CD8-positive, alpha-beta memory T cell (primary cell): Measurements from ENCODE around the gene PQBP1. TPM values are rescaled to one million over a fixed set of nuclear protein-coding genes. Genes with fewer than 3 reads are reported as not detected.

Experiments used
- CTCF ChIA-PET: fragments of 350-600 bp; sonication (Branson Sonifier 250); formaldehyde crosslinking; loops from one replicate; lab custom pipeline; 2021; ENCODE audit warnings: antibody characterized with exemption; lab: Charles Lee
- POLR2A ChIA-PET: fragments of 350-600 bp; sonication (Branson Sonifier 250); formaldehyde crosslinking; loops from one replicate; lab custom pipeline; 2021; ENCODE audit warnings: antibody characterized with exemption; lab: Charles Lee
- DNase-seq, 5 donors: peaks; one replicate each; pipeline versions ENCODE4 v3.0.0 to v3.0.0-alpha.2; 2020 to 2022; ENCODE audit warnings: mixed read lengths in 1 of 5
- H3K27ac ChIP-seq: one replicate; pipeline ENCODE4 v1.7.0; 2013; ENCODE audit warnings: low read depth, mild to moderate bottlenecking, low read length, moderate library complexity
- H3K27me3 ChIP-seq: 2 replicates; pipeline ENCODE4 v1.7.0; 2013; ENCODE audit warnings: low read length, mild to moderate bottlenecking; ENCODE audit not compliant: insufficient read depth, poor library complexity, severe bottlenecking
- H3K36me3 ChIP-seq: 2 replicates; pipeline ENCODE4 v1.7.0; 2013; ENCODE audit warnings: mild to moderate bottlenecking, low read length, moderate library complexity; ENCODE audit not compliant: insufficient read depth
- H3K4me1 ChIP-seq: 2 replicates; pipeline ENCODE4 v1.7.0; 2013; ENCODE audit warnings: mild to moderate bottlenecking, low read length, moderate library complexity; ENCODE audit not compliant: insufficient read depth
- H3K4me3 ChIP-seq: 2 replicates; pipeline ENCODE4 v1.7.0; 2013; ENCODE audit warnings: mild to moderate bottlenecking, low read length
- H3K9me3 ChIP-seq: 2 replicates; pipeline ENCODE4 v1.7.0; 2013; ENCODE audit warnings: mild to moderate bottlenecking, low read length
- H3K27ac Mint-ChIP-seq, 8 donors: one replicate each; pipeline ENCODE4 v1.8.0; 2020 to 2021; ENCODE audit warnings: mixed read lengths in 8 of 8, mild to moderate bottlenecking in 6 of 8, inconsistent platforms in 3 of 8, moderate library complexity in 3 of 8
- H3K27me3 Mint-ChIP-seq, 2 donors: one replicate each; pipeline ENCODE4 v1.8.0; 2020 to 2021; ENCODE audit warnings: mixed read lengths in 2 of 2, mild to moderate bottlenecking in 1 of 2, moderate library complexity in 1 of 2
- H3K36me3 Mint-ChIP-seq, 3 donors: one replicate each; pipeline ENCODE4 v1.8.0; 2020 to 2021; ENCODE audit warnings: mixed read lengths in 3 of 3, inconsistent platforms in 1 of 3, mild to moderate bottlenecking in 1 of 3
- H3K4me1 Mint-ChIP-seq, 3 donors: one replicate each; pipeline ENCODE4 v1.8.0; 2020 to 2021; ENCODE audit warnings: mixed read lengths in 3 of 3, inconsistent platforms in 1 of 3, mild to moderate bottlenecking in 1 of 3
- H3K4me3 Mint-ChIP-seq, 7 donors: one replicate each; pipeline ENCODE4 v1.8.0; 2020 to 2021; ENCODE audit warnings: mixed read lengths in 7 of 7, mild to moderate bottlenecking in 6 of 7, moderate library complexity in 4 of 7, inconsistent platforms in 2 of 7
- H3K9me3 Mint-ChIP-seq, 5 donors: one replicate each; pipeline ENCODE4 v1.8.0; 2020 to 2022; ENCODE audit warnings: mixed read lengths in 5 of 5, mild to moderate bottlenecking in 3 of 5, moderate library complexity in 2 of 5, inconsistent platforms in 1 of 5
- polyA plus RNA-seq: library from polyadenylated mRNA; unstranded; fragments of 300-500 nt; fragmentation: Illumina TruSeq; gene quantifications from one replicate; pipeline ENCODE4 v1.2.3, GENCODE V29; 2021
- total RNA-seq, 2 experiments: library from RNA; stranded (reverse); gene quantifications; one replicate each; pipeline ENCODE4 v1.2.3, GENCODE V29; 2021

PQBP1 gene
- total and polyA plus RNA-seq, 3 experiments from 2014 or later = 83.5 to 106 (median 101) TPM

- CTCF ChIA-PET = interaction anchor here (1.5 kb wide), 1 partner anchor 18 kb away, joined by 3 read pairs; no protein-coding TSS in a partner anchor
- Histone ChIP-seq H3K4me1 (peaks cover 9% of the 10 kb centered on the region), H3K27me3 (no peaks in the 10 kb centered on the region), H3K27ac (no peak overlapping the region), H3K4me3 (no peak overlapping the region), H3K36me3 (peaks cover 20% of the 10 kb centered on the region), H3K9me3 (no peaks in the 10 kb centered on the region)
- POLR2A ChIA-PET = no interaction called here
- no peak for DNase-seq
- peaks cover 0 to 8% of the 10 kb centered on the region in 2 donors for H3K27me3 Mint-ChIP-seq
- H3K9me3 Mint-ChIP-seq = no peaks in the 10 kb centered on the region
- H3K27ac Mint-ChIP-seq = peak overlapping the region in 1 of 8 donors; percentile 32
- H3K4me3 Mint-ChIP-seq = no peak overlapping the region
- peaks cover 8 to 56% (median 16%) of the 10 kb centered on the region in 3 donors for H3K36me3 Mint-ChIP-seq
- H3K4me1 Mint-ChIP-seq = peaks cover 17 to 36% (median 27%) of the 10 kb centered on the region in 3 donors
Measured at GRCh38 chrX:48927736-48928382, 30.1 kb downstream of the PQBP1 start.

- H3K27me3 Mint-ChIP-seq = peaks cover 0 to 3% of the 10 kb centered on the region in 2 donors
- ChIA-PET POLR2A (interaction anchor here (0.6 kb wide), 1 partner anchor 10 kb away, joined by 3 read pairs; no protein-coding TSS in a partner anchor), CTCF (no interaction called here)
- Histone ChIP-seq H3K4me1 (peaks cover 47% of the 10 kb centered on the region), H3K27ac (no peak overlapping the region), H3K9me3 (no peaks in the 10 kb centered on the region), H3K4me3 (no peak overlapping the region), H3K36me3 (peaks cover 14% of the 10 kb centered on the region), H3K27me3 (no peaks in the 10 kb centered on the region)
- H3K9me3 Mint-ChIP-seq = no peaks in the 10 kb centered on the region
- DNase-seq = no peak
- peaks cover 14 to 45% (median 16%) of the 10 kb centered on the region in 3 donors for H3K36me3 Mint-ChIP-seq
- peak overlapping the region; percentile 43 to 98 (median 92) for H3K27ac Mint-ChIP-seq
- peak overlapping the region in 2 of 7 donors; percentile 26 to 59 for H3K4me3 Mint-ChIP-seq
- peaks cover 48 to 59% (median 58%) of the 10 kb centered on the region in 3 donors for H3K4me1 Mint-ChIP-seq
Measured at GRCh38 chrX:48933757-48934156, 36.0 kb downstream of the PQBP1 start.

GRCh38 chrX:48934581-48935300, 37.0 kb downstream of the PQBP1 start:
- POLR2A ChIA-PET = no interaction called here
- H3K4me3 Mint-ChIP-seq = peak overlapping the region; percentile 49 to 71 (median 61)

GRCh38 chrX:48935301-48935670, 37.6 kb downstream of the PQBP1 start:
- peaks cover 0 to 5% of the 10 kb centered on the region in 2 donors for H3K27me3 Mint-ChIP-seq
- ChIA-PET POLR2A (no interaction called here), CTCF (no interaction called here)
- Histone ChIP-seq H3K4me3 (no peak overlapping the region), H3K4me1 (peaks cover 63% of the 10 kb centered on the region), H3K36me3 (peaks cover 12% of the 10 kb centered on the region), H3K9me3 (no peaks in the 10 kb centered on the region), H3K27me3 (no peaks in the 10 kb centered on the region), H3K27ac (peak overlapping the region; percentile 47)
- no peak for DNase-seq
- H3K4me1 Mint-ChIP-seq = peaks cover 63 to 73% (median 71%) of the 10 kb centered on the region in 3 donors
- H3K4me3 Mint-ChIP-seq = peak overlapping the region in 5 of 7 donors; percentile 24 to 61 (median 44)
- H3K27ac Mint-ChIP-seq = peak overlapping the region; percentile 82 to 98 (median 92)
- no peaks in the 10 kb centered on the region for H3K9me3 Mint-ChIP-seq
- H3K36me3 Mint-ChIP-seq = peaks cover 11 to 45% (median 14%) of the 10 kb centered on the region in 3 donors

More at GRCh38 chrX:48934581-48935300, 37.0 kb downstream of the PQBP1 start:
- Mint-ChIP-seq H3K36me3 (peaks cover 14 to 46% (median 16%) of the 10 kb centered on the region in 3 donors), H3K9me3 (no peaks in the 10 kb centered on the region), H3K4me1 (peaks cover 57 to 69% (median 68%) of the 10 kb centered on the region in 3 donors), H3K27ac (peak overlapping the region; percentile 82 to 98 (median 92)), H3K27me3 (peaks cover 0 to 5% of the 10 kb centered on the region in 2 donors)
- DNase-seq = peak in 2 of 5 donors; percentile 53 to 57
- Histone ChIP-seq H3K27me3 (no peaks in the 10 kb centered on the region), H3K4me1 (peaks cover 57% of the 10 kb centered on the region), H3K4me3 (peak overlapping the region; percentile 32), H3K27ac (peak overlapping the region; percentile 47), H3K36me3 (peaks cover 14% of the 10 kb centered on the region), H3K9me3 (no peaks in the 10 kb centered on the region)
- CTCF ChIA-PET = no interaction called here

- Mint-ChIP-seq H3K4me3 (peak overlapping the region; percentile 74 to 93 (median 86)), H3K4me1 (peaks cover 71 to 84% (median 78%) of the 10 kb centered on the region in 3 donors), H3K27ac (peak overlapping the region; percentile 93 to 99 (median 94)), H3K36me3 (peaks cover 6 to 43% (median 14%) of the 10 kb centered on the region in 3 donors), H3K9me3 (no peaks in the 10 kb centered on the region), H3K27me3 (peaks cover 0 to 5% of the 10 kb centered on the region in 2 donors)
- Histone ChIP-seq H3K9me3 (no peaks in the 10 kb centered on the region), H3K27me3 (no peaks in the 10 kb centered on the region), H3K27ac (peak overlapping the region; percentile 73), H3K36me3 (peaks cover 8% of the 10 kb centered on the region), H3K4me3 (peak overlapping the region; percentile 34), H3K4me1 (peaks cover 75% of the 10 kb centered on the region)
- ChIA-PET POLR2A (interaction anchor here (0.9 to 2.0 kb wide), 6 partner anchors 17 to 253 kb away, joined by 4 to 16 read pairs (median 4); partner anchors contain the start of genes OTUD5, PQBP1, TIMM17B and WAS), CTCF (interaction anchor here (1.0 to 2.7 kb wide), 12 partner anchors 10 to 288 kb away, joined by 3 to 18 read pairs (median 9); partner anchors contain the start of genes OTUD5, PQBP1, SLC35A2 and TIMM17B)
- DNase-seq = no peak
Measured at GRCh38 chrX:48936429-48937053, 38.8 kb downstream of the PQBP1 start.

- DNase-seq = peak; percentile 72 to 95 (median 92)
- no peaks in the 10 kb centered on the region for H3K9me3 Mint-ChIP-seq
- H3K27me3 ChIP-seq = no peaks in the 10 kb centered on the region
- H3K4me3 ChIP-seq = peak overlapping the region; percentile 58
- peaks cover 6 to 47% (median 14%) of the 10 kb centered on the region in 3 donors for H3K36me3 Mint-ChIP-seq
- H3K4me1 Mint-ChIP-seq = peaks cover 79 to 92% (median 85%) of the 10 kb centered on the region in 3 donors
- ChIA-PET POLR2A (interaction anchor here (0.9 to 2.0 kb wide), 7 partner anchors 18 to 254 kb away, joined by 3 to 16 read pairs (median 4); partner anchors contain the start of genes OTUD5, PIM2, PQBP1 and TIMM17B), CTCF (interaction anchor here (0.7 to 2.7 kb wide), 13 partner anchors 9 to 289 kb away, joined by 3 to 18 read pairs (median 9); partner anchors contain the start of genes OTUD5, PQBP1, SLC35A2 and TIMM17B)
- H3K27ac ChIP-seq = peak overlapping the region; percentile 73
- H3K36me3 ChIP-seq = peaks cover 8% of the 10 kb centered on the region
- peaks cover 0 to 5% of the 10 kb centered on the region in 2 donors for H3K27me3 Mint-ChIP-seq
- H3K4me3 Mint-ChIP-seq = peak overlapping the region; percentile 74 to 93 (median 86)
- H3K9me3 ChIP-seq = no peaks in the 10 kb centered on the region
- H3K27ac Mint-ChIP-seq = peak overlapping the region; percentile 93 to 99 (median 94)
- peaks cover 83% of the 10 kb centered on the region for H3K4me1 ChIP-seq
Measured at GRCh38 chrX:48937054-48937907, 39.6 kb downstream of the PQBP1 start.
